Subcutaneous adipose tissue (tissue), 4 donors: Measurements from ENCODE around the gene SSBP1. TPM values are rescaled to one million over a fixed set of nuclear protein-coding genes. Genes with fewer than 3 reads are reported as not detected.

Source experiments
- small RNA-seq: library from RNA; depleted of rRNA; stranded (forward); fragments of <200 nt; gene quantifications from one replicate; pipeline ENCODE3, GENCODE V24; 2016
- total RNA-seq, 4 donors: library from RNA; depleted of rRNA; stranded (reverse); fragments of >200 nt; gene quantifications; one replicate each; pipeline ENCODE4 v1.1.0, GENCODE V29; 2016
- TF ChIP-seq, protein P1 (sequence below): fragments of 450-650 bp; IDR thresholded peaks from one replicate; pipeline ENCODE4 v1.5.1; 2016; ENCODE audit warnings: low read depth, mild to moderate bottlenecking, control low read depth, antibody characterized with exemption, moderate library complexity

SSBP1 gene
- total RNA-seq, 4 donors from 2014 or later, result 71.8 to 123 (median 85.1) TPM

DNA sequence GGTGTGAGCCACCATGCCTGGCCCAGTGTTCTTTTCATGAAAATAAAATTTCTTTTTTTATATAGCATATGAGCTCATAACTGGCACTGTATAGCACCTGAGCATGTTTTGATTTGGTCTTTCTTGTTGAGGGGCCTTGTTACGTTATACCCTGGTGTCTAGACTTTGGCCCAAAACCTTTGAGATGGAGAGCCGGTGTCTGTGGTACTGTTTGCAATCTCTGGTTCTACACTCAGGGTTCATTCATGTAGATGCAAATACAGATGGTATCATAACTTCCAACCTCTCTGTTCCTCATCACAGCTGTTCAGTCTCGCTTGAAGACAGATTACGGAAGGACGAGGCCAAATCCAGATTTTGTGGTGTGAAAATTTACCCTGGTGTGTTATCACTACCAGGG lies 51.8 kb downstream of the SSBP1 start, which contains the start of gene TAS2R5:
TAS2R5 (plus strand) TSS at position 301 of the 400 bp plus-strand sequence. CDS start 145 bp downstream, outside the sequence.
- TF ChIP-seq, protein P1, sequence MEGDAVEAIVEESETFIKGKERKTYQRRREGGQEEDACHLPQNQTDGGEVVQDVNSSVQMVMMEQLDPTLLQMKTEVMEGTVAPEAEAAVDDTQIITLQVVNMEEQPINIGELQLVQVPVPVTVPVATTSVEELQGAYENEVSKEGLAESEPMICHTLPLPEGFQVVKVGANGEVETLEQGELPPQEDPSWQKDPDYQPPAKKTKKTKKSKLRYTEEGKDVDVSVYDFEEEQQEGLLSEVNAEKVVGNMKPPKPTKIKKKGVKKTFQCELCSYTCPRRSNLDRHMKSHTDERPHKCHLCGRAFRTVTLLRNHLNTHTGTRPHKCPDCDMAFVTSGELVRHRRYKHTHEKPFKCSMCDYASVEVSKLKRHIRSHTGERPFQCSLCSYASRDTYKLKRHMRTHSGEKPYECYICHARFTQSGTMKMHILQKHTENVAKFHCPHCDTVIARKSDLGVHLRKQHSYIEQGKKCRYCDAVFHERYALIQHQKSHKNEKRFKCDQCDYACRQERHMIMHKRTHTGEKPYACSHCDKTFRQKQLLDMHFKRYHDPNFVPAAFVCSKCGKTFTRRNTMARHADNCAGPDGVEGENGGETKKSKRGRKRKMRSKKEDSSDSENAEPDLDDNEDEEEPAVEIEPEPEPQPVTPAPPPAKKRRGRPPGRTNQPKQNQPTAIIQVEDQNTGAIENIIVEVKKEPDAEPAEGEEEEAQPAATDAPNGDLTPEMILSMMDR, result no peak

DNA sequence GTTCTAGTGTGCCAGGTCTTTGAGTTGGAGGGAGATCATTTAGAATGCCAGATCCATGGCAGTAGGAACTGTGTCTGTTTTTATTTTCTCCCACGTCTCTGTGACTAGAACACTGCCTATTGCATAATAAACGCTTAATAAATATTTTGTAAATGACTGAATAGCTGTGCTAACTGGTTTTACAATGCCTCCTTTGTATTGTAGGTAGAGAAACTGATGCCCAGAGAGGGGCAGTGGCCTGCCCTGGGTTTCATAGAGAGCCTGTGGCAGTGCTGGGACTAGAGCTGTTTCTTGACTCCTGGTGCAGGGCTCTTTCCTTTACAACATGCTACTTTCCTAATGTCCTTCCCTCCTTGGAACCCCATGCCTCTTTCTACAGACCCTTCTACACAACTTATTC lies 54.4 kb downstream of the SSBP1 start:
- TF ChIP-seq, protein P1, result no peak

Small RNA genes within 50 kb of the gene (small RNA-seq; reads per million reads assigned to genes)
- not detected for gene RNU1-82P

Other genes with a start within 250 kb of the SSBP1 start
- 10 to 100 TPM; 14.3 to 16.6 (median 15.6) TPM for gene AGK, start 186.9 kb upstream of the SSBP1 start, total RNA-seq
- 10 to 100 TPM; 17.0 to 24.1 (median 19.1) TPM for gene DENND11, start 36.2 kb upstream of the SSBP1 start, total RNA-seq
- not detected for gene WEE2, start 30.0 kb upstream of the SSBP1 start, total RNA-seq
- 1 to 10 TPM; 1.1 to 5.7 (median 2.1) TPM for gene TAS2R3, start 25.7 kb downstream of the SSBP1 start, total RNA-seq
- 1 to 10 TPM in 3 of 4 donors, under 1 TPM in 1; 0.51 to 3.8 (median 2.1) TPM for gene TAS2R4, start 38.3 kb downstream of the SSBP1 start, total RNA-seq
- gene TAS2R5, start 51.9 kb downstream of the SSBP1 start, total RNA-seq, result 1 to 10 TPM; 2.0 to 4.1 (median 3.4) TPM
- gene PRSS37, start 103.1 kb downstream of the SSBP1 start, total RNA-seq, result not detected
- gene OR9A4, start 178.0 kb downstream of the SSBP1 start, total RNA-seq, result not detected
- under 1 TPM in 1 of 4 donors, not detected in 3; 0.34 TPM for gene CLEC5A, start 208.6 kb downstream of the SSBP1 start, total RNA-seq
- not detected for gene TAS2R38, start 235.4 kb downstream of the SSBP1 start, total RNA-seq